Uterus (tissue), 2 donors: ENCODE results near the gene HEG1.

Experiments
- POLR2A ChIP-seq, 2 donors: fragments of 450-650 bp; IDR thresholded peaks; one replicate each; pipeline ENCODE4 v1.6.1; 2016; ENCODE audit warnings: antibody characterized with exemption in 2 of 2, mild to moderate bottlenecking in 1 of 2, moderate library complexity in 1 of 2
- TF ChIP-seq, protein P1 (sequence below), 4 experiments: fragments of 200-600 bp in 2 of 4; fragments of 450-650 bp in 2 of 4; sonication (generic) in 2 of 4; IDR thresholded peaks; one replicate each; pipeline ENCODE4 v1.5.1; 2016 to 2019; ENCODE audit warnings: antibody characterized with exemption in 4 of 4, mild to moderate bottlenecking in 2 of 4, moderate library complexity in 1 of 4

DNA sequence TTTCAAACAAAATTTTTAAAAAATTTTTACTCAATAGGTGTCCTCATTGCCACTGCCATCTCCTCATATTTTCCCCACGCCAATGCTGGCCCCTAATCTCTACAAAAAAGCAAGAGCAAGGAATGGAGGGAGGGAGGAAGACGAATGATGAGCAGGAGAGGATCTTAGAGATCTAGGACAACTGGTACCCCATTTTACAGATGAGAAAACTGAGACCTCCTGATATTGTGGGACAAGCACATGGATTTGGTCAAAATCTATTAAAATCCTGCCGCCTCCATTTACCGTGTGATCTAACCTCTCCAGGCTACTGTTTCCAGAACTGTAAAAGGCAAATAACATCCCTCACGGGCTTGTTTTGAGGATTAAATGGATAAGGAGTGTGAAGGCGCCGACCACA is 4.6 kb downstream of the HEG1 start:
- TF ChIP-seq, protein P1, sequence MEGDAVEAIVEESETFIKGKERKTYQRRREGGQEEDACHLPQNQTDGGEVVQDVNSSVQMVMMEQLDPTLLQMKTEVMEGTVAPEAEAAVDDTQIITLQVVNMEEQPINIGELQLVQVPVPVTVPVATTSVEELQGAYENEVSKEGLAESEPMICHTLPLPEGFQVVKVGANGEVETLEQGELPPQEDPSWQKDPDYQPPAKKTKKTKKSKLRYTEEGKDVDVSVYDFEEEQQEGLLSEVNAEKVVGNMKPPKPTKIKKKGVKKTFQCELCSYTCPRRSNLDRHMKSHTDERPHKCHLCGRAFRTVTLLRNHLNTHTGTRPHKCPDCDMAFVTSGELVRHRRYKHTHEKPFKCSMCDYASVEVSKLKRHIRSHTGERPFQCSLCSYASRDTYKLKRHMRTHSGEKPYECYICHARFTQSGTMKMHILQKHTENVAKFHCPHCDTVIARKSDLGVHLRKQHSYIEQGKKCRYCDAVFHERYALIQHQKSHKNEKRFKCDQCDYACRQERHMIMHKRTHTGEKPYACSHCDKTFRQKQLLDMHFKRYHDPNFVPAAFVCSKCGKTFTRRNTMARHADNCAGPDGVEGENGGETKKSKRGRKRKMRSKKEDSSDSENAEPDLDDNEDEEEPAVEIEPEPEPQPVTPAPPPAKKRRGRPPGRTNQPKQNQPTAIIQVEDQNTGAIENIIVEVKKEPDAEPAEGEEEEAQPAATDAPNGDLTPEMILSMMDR (IDR thresholded peaks at IDR 0.05): no peak
- TF ChIP-seq POLR2A (IDR thresholded peaks at IDR 0.05): no peak
